GM18951 (cell line): Measurements from ENCODE around the gene ETNK2.

Source experiments
- POLR2A ChIP-seq: IDR thresholded peaks from 4 replicates; pipeline ENCODE4 v1.6.1; 2011; ENCODE audit warnings: mild to moderate bottlenecking; ENCODE audit not compliant: insufficient read length, insufficient read depth; ENCODE audit errors: extremely low read depth
- in situ Hi-C: fragments of 300-500 bp; cut with MboI; formaldehyde crosslinking; loops from one replicate; pipeline ENCODE4 v1.12.0; 2022; ENCODE audit warnings: low sequenced_read_pairs, mixed read lengths, inconsistent platforms; ENCODE audit not compliant: unreplicated experiment

ETNK2 gene

GRCh38 chr1:204151552-204152309, at the start of gene ETNK2:
ETNK2 (minus strand) TSS chr1:204152044; CDS start chr1:204151852, 192 bp downstream.
- in situ Hi-C loops = no loop called here
- no peak for TF ChIP-seq POLR2A

GRCh38 chr1:204201348-204202040, 49.6 kb upstream of the ETNK2 start:
- no peak for TF ChIP-seq POLR2A
- in situ Hi-C loops = no loop called here

GRCh38 chr1:204199579-204199978, 47.7 kb upstream of the ETNK2 start:
- in situ Hi-C loops = no loop called here
- no peak for TF ChIP-seq POLR2A

- TF ChIP-seq POLR2A = no peak
These were observed 46.8 kb upstream of the ETNK2 start for GRCh38 chr1:204198348-204199340.

GRCh38 chr1:204197068-204197467, 45.2 kb upstream of the ETNK2 start:
- in situ Hi-C loops = no loop called here
- TF ChIP-seq POLR2A = no peak

More at GRCh38 chr1:204198348-204199340, 46.8 kb upstream of the ETNK2 start:
- in situ Hi-C loops = no loop called here

GRCh38 chr1:204196068-204196795, 44.4 kb upstream of the ETNK2 start, which contains the start of gene KISS1:
KISS1 (minus strand) TSS chr1:204196491; CDS start chr1:204192876, 3,615 bp downstream.
- no peak for TF ChIP-seq POLR2A
- in situ Hi-C loops = no loop called here

GRCh38 chr1:204194771-204195170, 42.9 kb upstream of the ETNK2 start:
- in situ Hi-C loops = no loop called here
- no peak for TF ChIP-seq POLR2A

GRCh38 chr1:204194080-204194479, 42.2 kb upstream of the ETNK2 start:
- in situ Hi-C loops = no loop called here
- TF ChIP-seq POLR2A = no peak

- in situ Hi-C loops = no loop called here
- TF ChIP-seq POLR2A = no peak
These were observed 40.9 kb upstream of the ETNK2 start for GRCh38 chr1:204192589-204193352.

- in situ Hi-C loops = no loop called here
- TF ChIP-seq POLR2A = no peak
These were observed 40.2 kb upstream of the ETNK2 start for GRCh38 chr1:204192046-204192445.

- no peak for TF ChIP-seq POLR2A
- in situ Hi-C loops = no loop called here
These were observed 39.6 kb upstream of the ETNK2 start for GRCh38 chr1:204191456-204191855.

- TF ChIP-seq POLR2A = no peak
- in situ Hi-C loops = no loop called here
These were observed 38.7 kb upstream of the ETNK2 start for GRCh38 chr1:204190212-204191211.
